Epithelial cell of proximal tubule (primary cell): ENCODE results near the gene SBK1. TPM values are rescaled to one million over a fixed set of nuclear protein-coding genes. Genes with fewer than 3 reads are reported as not detected.

Source experiments
- DNase-seq: peaks from one replicate; pipeline ENCODE4 v3.0.0-alpha.2; 2011; ENCODE audit warnings: low read depth
- H3K4me3 ChIP-seq: 2 replicates; pipeline ENCODE4 v1.5.1; 2011; ENCODE audit warnings: low read depth, mild to moderate bottlenecking, low read length
- CTCF ChIP-seq: conservative IDR thresholded peaks from 2 replicates; pipeline ENCODE4 v1.5.1; 2012; ENCODE audit warnings: low read depth, mild to moderate bottlenecking, low read length
- total RNA-seq: library from RNA; depleted of rRNA; stranded (reverse); fragments of >200 nt; gene quantifications from 2 replicates; pipeline ENCODE4 v1.2.3, GENCODE V29; 2015

Gene SBK1
- total RNA-seq, 1 donor from 2014 or later = 4.8 TPM

- H3K4me3 ChIP-seq = no peak overlapping the region
- no peak for TF ChIP-seq CTCF
- DNase-seq = no peak
Observed at GRCh38 chr16:28311913-28312312, 19.6 kb downstream of the SBK1 start.

GRCh38 chr16:28312327-28312726 is 20.0 kb downstream of the SBK1 start:
- H3K4me3 ChIP-seq = no peak overlapping the region
- TF ChIP-seq CTCF = no peak
- DNase-seq = no peak

- no peak overlapping the region for H3K4me3 ChIP-seq
- no peak for DNase-seq
- no peak for TF ChIP-seq CTCF
Observed at GRCh38 chr16:28313587-28313986, 21.3 kb downstream of the SBK1 start.

GRCh38 chr16:28316054-28316453 is 23.7 kb downstream of the SBK1 start:
- no peak for DNase-seq
- H3K4me3 ChIP-seq = no peak overlapping the region
- no peak for TF ChIP-seq CTCF

GRCh38 chr16:28317040-28317880 is 24.9 kb downstream of the SBK1 start:
- no peak overlapping the region for H3K4me3 ChIP-seq
- peak; percentile 82 for TF ChIP-seq CTCF
- no peak for DNase-seq

GRCh38 chr16:28318042-28318744 is 25.9 kb downstream of the SBK1 start:
- TF ChIP-seq CTCF = no peak
- no peak overlapping the region for H3K4me3 ChIP-seq
- DNase-seq = no peak
